ENCODE results near the gene ANGEL1.

The ANGEL1 gene

GRCh38 chr14:76837524-76837923 lies 24.8 kb upstream of the ANGEL1 start:
- Histone ChIP-seq H2BK5ac (ENCODE audit: low read depth, low read length, poor library complexity) (no peak overlapping the region), H4K12ac (ENCODE audit: low read depth, low read length) (no peak overlapping the region), H3K23ac (ENCODE audit: low read length) (no peak overlapping the region), H3K27ac (ENCODE audit: low read depth, low read length) (no peak overlapping the region), H4K91ac (ENCODE audit: low read depth, low read length) (no peak overlapping the region), H3K9ac (ENCODE audit: low read length) (no peak overlapping the region), H3K9me3 (ENCODE audit: insufficient read depth, low read depth, low read length) (no peaks in the 10 kb centered on the region), H3K27me3 (ENCODE audit: insufficient read depth, low read length) (no peaks in the 10 kb centered on the region), H2AFZ (ENCODE audit: insufficient read depth, low read length, poor library complexity) (no peak overlapping the region), H3K4me1 (ENCODE audit: control insufficient read depth in 1 of 2, insufficient read depth in 2 of 2, low read length in 2 of 2) (no peaks in the 10 kb centered on the region), H3K14ac (ENCODE audit: low read length) (no peak overlapping the region), H2BK12ac (ENCODE audit: low read length) (no peak overlapping the region), H2BK120ac (ENCODE audit: insufficient read depth, low read length, poor library complexity) (no peak overlapping the region), H3K79me2 (ENCODE audit: control insufficient read depth, insufficient read depth, low read length, poor library complexity) (no peaks in the 10 kb centered on the region), H3K36me3 (ENCODE audit: control insufficient read depth in 1 of 2, insufficient read depth in 2 of 2, low read length in 2 of 2) (no peaks in the 10 kb centered on the region), H3K4me3 (ENCODE audit: low read depth, low read length) (no peak overlapping the region), H3K18ac (ENCODE audit: low read length) (no peak overlapping the region), H2AK5ac (ENCODE audit: low read length) (no peak overlapping the region), H4K8ac (ENCODE audit: low read depth, low read length) (no peak overlapping the region), H3K79me1 (ENCODE audit: low read length) (no peaks in the 10 kb centered on the region), H3K4ac (ENCODE audit: low read depth, low read length) (no peak overlapping the region), H3K4me2 (ENCODE audit: low read length) (no peak overlapping the region)
- DNase-seq: no peak
- WGBS (ENCODE audit: extremely low coverage, insufficient coverage, insufficient read length): no CpG with 5 or more reads among the region's 5 CpGs

GRCh38 chr14:76836029-76836630 lies 23.4 kb upstream of the ANGEL1 start:
- no peak overlapping the region for H2AFZ ChIP-seq (ENCODE audit: insufficient read depth, low read length, poor library complexity)
- H3K36me3 ChIP-seq (ENCODE audit: control insufficient read depth in 1 of 2, insufficient read depth in 2 of 2, low read length in 2 of 2): no peaks in the 10 kb centered on the region
- no peak overlapping the region for H3K4me3 ChIP-seq (ENCODE audit: low read depth, low read length)
- no CpG with 5 or more reads among the region's 13 CpGs for WGBS (ENCODE audit: extremely low coverage, insufficient coverage, insufficient read length)
- H2BK5ac ChIP-seq (ENCODE audit: low read depth, low read length, poor library complexity): no peak overlapping the region
- no peak overlapping the region for H3K14ac ChIP-seq (ENCODE audit: low read length)
- no peak overlapping the region for H4K8ac ChIP-seq (ENCODE audit: low read depth, low read length)
- H2AK5ac ChIP-seq (ENCODE audit: low read length): no peak overlapping the region
- no peak overlapping the region for H3K9ac ChIP-seq (ENCODE audit: low read length)
- H3K27ac ChIP-seq (ENCODE audit: low read depth, low read length): no peak overlapping the region
- H3K27me3 ChIP-seq (ENCODE audit: insufficient read depth, low read length): no peaks in the 10 kb centered on the region
- H3K4me2 ChIP-seq (ENCODE audit: low read length): no peak overlapping the region
- no peaks in the 10 kb centered on the region for H3K79me1 ChIP-seq (ENCODE audit: low read length)
- no peaks in the 10 kb centered on the region for H3K79me2 ChIP-seq (ENCODE audit: control insufficient read depth, insufficient read depth, low read length, poor library complexity)
- no peak overlapping the region for H3K4ac ChIP-seq (ENCODE audit: low read depth, low read length)
- no peaks in the 10 kb centered on the region for H3K4me1 ChIP-seq (ENCODE audit: control insufficient read depth in 1 of 2, insufficient read depth in 2 of 2, low read length in 2 of 2)
- H2BK12ac ChIP-seq (ENCODE audit: low read length): no peak overlapping the region
- no peak overlapping the region for H3K18ac ChIP-seq (ENCODE audit: low read length)
- H4K91ac ChIP-seq (ENCODE audit: low read depth, low read length): no peak overlapping the region
- no peak for DNase-seq
- H3K23ac ChIP-seq (ENCODE audit: low read length): no peak overlapping the region
- H4K12ac ChIP-seq (ENCODE audit: low read depth, low read length): no peak overlapping the region
- no peaks in the 10 kb centered on the region for H3K9me3 ChIP-seq (ENCODE audit: insufficient read depth, low read depth, low read length)
- H2BK120ac ChIP-seq (ENCODE audit: insufficient read depth, low read length, poor library complexity): no peak overlapping the region

- no peaks in the 10 kb centered on the region for H3K79me2 ChIP-seq (ENCODE audit: control insufficient read depth, insufficient read depth, low read length, poor library complexity)
- no peak for DNase-seq
- H3K36me3 ChIP-seq (ENCODE audit: control insufficient read depth in 1 of 2, insufficient read depth in 2 of 2, low read length in 2 of 2): no peaks in the 10 kb centered on the region
- no peak overlapping the region for H3K4ac ChIP-seq (ENCODE audit: low read depth, low read length)
- WGBS (ENCODE audit: extremely low coverage, insufficient coverage, insufficient read length): no CpG with 5 or more reads among the region's 7 CpGs
- H3K9ac ChIP-seq (ENCODE audit: low read length): no peak overlapping the region
- H4K8ac ChIP-seq (ENCODE audit: low read depth, low read length): no peak overlapping the region
- H3K14ac ChIP-seq (ENCODE audit: low read length): no peak overlapping the region
- no peaks in the 10 kb centered on the region for H3K9me3 ChIP-seq (ENCODE audit: insufficient read depth, low read depth, low read length)
- no peak overlapping the region for H2BK12ac ChIP-seq (ENCODE audit: low read length)
- no peak overlapping the region for H4K12ac ChIP-seq (ENCODE audit: low read depth, low read length)
- H3K27me3 ChIP-seq (ENCODE audit: insufficient read depth, low read length): no peaks in the 10 kb centered on the region
- no peak overlapping the region for H4K91ac ChIP-seq (ENCODE audit: low read depth, low read length)
- H2BK120ac ChIP-seq (ENCODE audit: insufficient read depth, low read length, poor library complexity): no peak overlapping the region
- H3K4me1 ChIP-seq (ENCODE audit: control insufficient read depth in 1 of 2, insufficient read depth in 2 of 2, low read length in 2 of 2): no peaks in the 10 kb centered on the region
- H3K4me2 ChIP-seq (ENCODE audit: low read length): no peak overlapping the region
- H3K18ac ChIP-seq (ENCODE audit: low read length): no peak overlapping the region
- no peak overlapping the region for H3K23ac ChIP-seq (ENCODE audit: low read length)
- H2AK5ac ChIP-seq (ENCODE audit: low read length): no peak overlapping the region
- H3K79me1 ChIP-seq (ENCODE audit: low read length): no peaks in the 10 kb centered on the region
- H2BK5ac ChIP-seq (ENCODE audit: low read depth, low read length, poor library complexity): no peak overlapping the region
- no peak overlapping the region for H2AFZ ChIP-seq (ENCODE audit: insufficient read depth, low read length, poor library complexity)
- H3K27ac ChIP-seq (ENCODE audit: low read depth, low read length): no peak overlapping the region
- no peak overlapping the region for H3K4me3 ChIP-seq (ENCODE audit: low read depth, low read length)
Observed at GRCh38 chr14:76834241-76834661, 21.6 kb upstream of the ANGEL1 start.

GRCh38 chr14:76833011-76833410 lies 20.3 kb upstream of the ANGEL1 start:
- WGBS (ENCODE audit: extremely low coverage, insufficient coverage, insufficient read length): no CpG with 5 or more reads among the region's 2 CpGs
- no peak overlapping the region for H2AK5ac ChIP-seq (ENCODE audit: low read length)

More at GRCh38 chr14:76833011-76833410, 20.3 kb upstream of the ANGEL1 start:
- no peak overlapping the region for H3K14ac ChIP-seq (ENCODE audit: low read length)
- H4K8ac ChIP-seq (ENCODE audit: low read depth, low read length): no peak overlapping the region
- DNase-seq: no peak
- no peak overlapping the region for H3K18ac ChIP-seq (ENCODE audit: low read length)
- no peak overlapping the region for H3K27ac ChIP-seq (ENCODE audit: low read depth, low read length)
- H3K4ac ChIP-seq (ENCODE audit: low read depth, low read length): no peak overlapping the region
- H3K9ac ChIP-seq (ENCODE audit: low read length): no peak overlapping the region
- H2BK5ac ChIP-seq (ENCODE audit: low read depth, low read length, poor library complexity): no peak overlapping the region
- no peak overlapping the region for H2AFZ ChIP-seq (ENCODE audit: insufficient read depth, low read length, poor library complexity)
- H3K79me2 ChIP-seq (ENCODE audit: control insufficient read depth, insufficient read depth, low read length, poor library complexity): no peaks in the 10 kb centered on the region
- H2BK120ac ChIP-seq (ENCODE audit: insufficient read depth, low read length, poor library complexity): no peak overlapping the region
- no peak overlapping the region for H3K23ac ChIP-seq (ENCODE audit: low read length)
- no peak overlapping the region for H4K12ac ChIP-seq (ENCODE audit: low read depth, low read length)
- H2BK12ac ChIP-seq (ENCODE audit: low read length): no peak overlapping the region
- no peaks in the 10 kb centered on the region for H3K36me3 ChIP-seq (ENCODE audit: control insufficient read depth in 1 of 2, insufficient read depth in 2 of 2, low read length in 2 of 2)
- no peak overlapping the region for H3K4me2 ChIP-seq (ENCODE audit: low read length)
- H3K4me1 ChIP-seq (ENCODE audit: control insufficient read depth in 1 of 2, insufficient read depth in 2 of 2, low read length in 2 of 2): no peaks in the 10 kb centered on the region
- no peaks in the 10 kb centered on the region for H3K79me1 ChIP-seq (ENCODE audit: low read length)
- no peaks in the 10 kb centered on the region for H3K27me3 ChIP-seq (ENCODE audit: insufficient read depth, low read length)
- H4K91ac ChIP-seq (ENCODE audit: low read depth, low read length): no peak overlapping the region
- H3K9me3 ChIP-seq (ENCODE audit: insufficient read depth, low read depth, low read length): no peaks in the 10 kb centered on the region
- no peak overlapping the region for H3K4me3 ChIP-seq (ENCODE audit: low read depth, low read length)

Measured in trophoblast cell (in vitro differentiated cells and primary cell).